GM23338 (cell line): ENCODE data around the gene NPAS2. TPM values are rescaled to one million over a fixed set of nuclear protein-coding genes. Genes with fewer than 3 reads are reported as not detected.

ENCODE experiments used
- ATAC-seq: fragments of 200-7000 bp; cut with Tn5 transposase; 3 replicates; pipeline ENCODE4 v1.9.1; 2020
- DNase-seq: peaks from one replicate; pipeline ENCODE4 v3.0.0-alpha.2; 2015; ENCODE audit warnings: low spot score
- H2AFZ ChIP-seq: fragments of 200-600 bp; sonication (generic); 2 replicates; pipeline ENCODE4 v1.8.0; 2016; ENCODE audit warnings: antibody characterized with exemption, mild to moderate bottlenecking, moderate library complexity
- H3F3A ChIP-seq: fragments of 200-600 bp; sonication (generic); replicated peaks from 2 replicates; pipeline ENCODE4 v1.8.0; 2017; ENCODE audit warnings: antibody characterized with exemption, mixed run types, low read depth
- H3K27ac ChIP-seq: fragments of 200-600 bp; sonication (generic); 2 replicates; pipeline ENCODE4 v1.6.1; 2016; ENCODE audit warnings: low read depth
- H3K27me3 ChIP-seq: fragments of 200-600 bp; sonication (generic); 2 replicates; pipeline ENCODE4 v1.8.0; 2016; ENCODE audit warnings: mild to moderate bottlenecking, mixed run types, moderate library complexity; ENCODE audit not compliant: insufficient read depth
- H3K36me3 ChIP-seq: fragments of 200-600 bp; sonication (generic); 2 replicates; pipeline ENCODE4 v1.8.0; 2016; ENCODE audit warnings: mild to moderate bottlenecking; ENCODE audit not compliant: insufficient read depth
- H3K4me1 ChIP-seq: fragments of 200-600 bp; sonication (generic); 2 replicates; pipeline ENCODE4 v1.8.0; 2016; ENCODE audit warnings: mild to moderate bottlenecking, moderate library complexity; ENCODE audit not compliant: insufficient read depth
- H3K4me2 ChIP-seq: fragments of 200-600 bp; sonication (generic); 2 replicates; pipeline ENCODE4 v1.7.1; 2017; ENCODE audit warnings: mixed run types
- H3K4me3 ChIP-seq: fragments of 200-600 bp; sonication (generic); 2 replicates; pipeline ENCODE4 v1.6.1; 2016; ENCODE audit warnings: mixed run types
- H3K79me2 ChIP-seq: fragments of 200-600 bp; sonication (generic); replicated peaks from 2 replicates; pipeline ENCODE4 v1.8.0; 2017; ENCODE audit warnings: mild to moderate bottlenecking; ENCODE audit not compliant: insufficient read depth
- H3K9me2 ChIP-seq: fragments of 200-600 bp; sonication (generic); 2 replicates; pipeline ENCODE4 v1.8.0; 2017; ENCODE audit not compliant: insufficient read depth
- H4K20me1 ChIP-seq: fragments of 200-600 bp; sonication (generic); replicated peaks from 2 replicates; pipeline ENCODE4 v1.8.0; 2017; ENCODE audit warnings: mild to moderate bottlenecking; ENCODE audit not compliant: insufficient read depth
- H3K27ac Mint-ChIP-seq: 2 replicates; pipeline ENCODE4 v1.8.0; 2020; ENCODE audit warnings: inconsistent platforms, mild to moderate bottlenecking, moderate library complexity, mixed read lengths
- H3K27me3 Mint-ChIP-seq: 3 replicates; pipeline ENCODE4 v1.8.0; 2022; ENCODE audit warnings: low read depth, mild to moderate bottlenecking, moderate library complexity, mixed read lengths, inconsistent platforms; ENCODE audit not compliant: insufficient read depth, poor library complexity
- H3K36me3 Mint-ChIP-seq: 3 replicates; pipeline ENCODE4 v1.8.0; 2021; ENCODE audit warnings: low read depth, mild to moderate bottlenecking, inconsistent platforms, moderate library complexity, mixed read lengths
- H3K4me1 Mint-ChIP-seq: 3 replicates; pipeline ENCODE4 v1.8.0; 2020; ENCODE audit warnings: mild to moderate bottlenecking, inconsistent platforms, mixed read lengths
- H3K4me3 Mint-ChIP-seq: 3 replicates; pipeline ENCODE4 v1.8.0; 2021; ENCODE audit warnings: moderate library complexity, mild to moderate bottlenecking, inconsistent platforms, mixed read lengths
- H3K9me3 Mint-ChIP-seq: 3 replicates; pipeline ENCODE4 v1.8.0; 2020; ENCODE audit warnings: moderate library complexity, mild to moderate bottlenecking, inconsistent platforms, mixed read lengths
- CREB1 ChIP-seq: fragments of 250-450 bp; sonication (Bioruptor Pico); IDR thresholded peaks from 2 replicates; pipeline ENCODE4 v1.5.0; 2020; ENCODE audit warnings: low read depth, mild to moderate bottlenecking, moderate library complexity
- ETS1 ChIP-seq: IDR thresholded peaks from 2 replicates; pipeline ENCODE4 v1.6.1; 2016; ENCODE audit warnings: antibody characterized with exemption
- EZH2 ChIP-seq: fragments of 200-600 bp; sonication (generic); IDR thresholded peaks from one replicate; pipeline ENCODE4 v1.8.0; 2017; ENCODE audit warnings: antibody characterized with exemption, mild to moderate bottlenecking, low read depth; ENCODE audit not compliant: unreplicated experiment
- EZH2phosphoT487 ChIP-seq: fragments of 200-600 bp; sonication (generic); IDR thresholded peaks from one replicate; pipeline ENCODE4 v1.8.1; 2018; ENCODE audit warnings: antibody characterized with exemption; ENCODE audit not compliant: unreplicated experiment
- NANOG ChIP-seq: IDR thresholded peaks from 2 replicates; pipeline ENCODE4 v1.6.1; 2016; ENCODE audit warnings: antibody characterized with exemption, borderline replicate concordance
- POLR2AphosphoS5 ChIP-seq: IDR thresholded peaks from 2 replicates; pipeline ENCODE4 v1.6.1; 2016; ENCODE audit warnings: antibody characterized with exemption, low read depth
- REST ChIP-seq: IDR thresholded peaks from one replicate; pipeline ENCODE4 v1.6.1; 2018; ENCODE audit warnings: antibody characterized with exemption; ENCODE audit not compliant: unreplicated experiment
- ZNF114 ChIP-seq: fragments of 250-450 bp; sonication (Bioruptor Pico); IDR thresholded peaks from 2 replicates; pipeline ENCODE4 v1.5.0; 2020; ENCODE audit warnings: mild to moderate bottlenecking, moderate library complexity
- ZNF331 ChIP-seq: fragments of 250-450 bp; sonication (Bioruptor Pico); IDR thresholded peaks from 2 replicates; pipeline ENCODE4 v1.5.0; 2020; ENCODE audit warnings: low read depth, mild to moderate bottlenecking, moderate library complexity
- ZNF462 ChIP-seq: fragments of 250-450 bp; sonication (Bioruptor Pico); IDR thresholded peaks from 2 replicates; pipeline ENCODE4 v1.5.0; 2020; ENCODE audit warnings: mild to moderate bottlenecking, moderate library complexity
- polyA plus RNA-seq: library from polyadenylated mRNA; unstranded; fragments of >200 nt; fragmentation: Nextera tagmentation; extraction: Ambion mirVana; gene quantifications from 2 replicates; pipeline ENCODE4 v1.2.1, GENCODE V29; 2016
- total RNA-seq: library from RNA; depleted of rRNA; stranded (reverse); fragments of >200 nt; shearing (Covaris generic); gene quantifications from 2 replicates; pipeline ENCODE4 v1.2.3, GENCODE V29; 2014

Gene NPAS2
- total and polyA plus RNA-seq, 2 experiments from 2014 or later = 0.56 to 1.1 TPM

- Mint-ChIP-seq H3K27me3 (peaks cover 7% of the 10 kb centered on the region), H3K36me3 (no peaks in the 10 kb centered on the region), H3K27ac (no peak overlapping the region), H3K9me3 (no peaks in the 10 kb centered on the region), H3K4me1 (peaks cover 9% of the 10 kb centered on the region; the same call in 2 of the 3 replicates), H3K4me3 (no peak overlapping the region)
- DNase-seq (no peak), ATAC-seq (peak; percentile 34; the same call in 2 of the 3 replicates)
- Histone ChIP-seq H3K9me2 (no peaks in the 10 kb centered on the region), H3K36me3 (no peaks in the 10 kb centered on the region), H3K27ac (no peak overlapping the region), H3K79me2 (no peaks in the 10 kb centered on the region), H2AFZ (no peak overlapping the region; the same call in 1 of the 2 replicates), H3K4me3 (no peak overlapping the region), H3K4me2 (no peak overlapping the region), H3K4me1 (no peaks in the 10 kb centered on the region), H3K27me3 (no peaks in the 10 kb centered on the region), H3F3A (no peaks in the 10 kb centered on the region), H4K20me1 (no peaks in the 10 kb centered on the region)
- TF ChIP-seq POLR2AphosphoS5 (no peak), ETS1 (no peak), CREB1 (CRISPR knock-in tag) (no peak), ZNF462 (no peak), NANOG (no peak), ZNF114 (no peak), ZNF331 (CRISPR knock-in tag) (no peak), REST (no peak), EZH2phosphoT487 (no peak), EZH2 (no peak)
Observed at GRCh38 chr2:100853909-100854810, 34.2 kb downstream of the NPAS2 start.
